MM.1S (cell line): ENCODE results near the gene SNX5.

Experiments
- CTCF ChIP-seq: fragments of 300-600 bp; sonication (generic); IDR thresholded peaks from 2 replicates; pipeline ENCODE4 v1.5.1; 2016; ENCODE audit warnings: antibody characterized with exemption, low read length, mixed read lengths
- EZH2 ChIP-seq: fragments of 300-600 bp; sonication (generic); optimal IDR thresholded peaks from 2 replicates; pipeline ENCODE3; 2017; ENCODE audit warnings: low read depth, mild to moderate bottlenecking, antibody characterized with exemption, low read length, mixed read lengths
- EZH2phosphoT487 ChIP-seq: fragments of 300-600 bp; sonication (generic); IDR thresholded peaks from 2 replicates; pipeline ENCODE4 v1.6.1; 2018; ENCODE audit warnings: antibody characterized with exemption, low read length

- TF ChIP-seq CTCF (no peak), EZH2phosphoT487 (no peak), EZH2 (no peak)
Measured at GRCh38 chr20:17976305-17976704, 7.7 kb upstream of the SNX5 start.
